ENCODE data around the gene CACNA1B.

DNA sequence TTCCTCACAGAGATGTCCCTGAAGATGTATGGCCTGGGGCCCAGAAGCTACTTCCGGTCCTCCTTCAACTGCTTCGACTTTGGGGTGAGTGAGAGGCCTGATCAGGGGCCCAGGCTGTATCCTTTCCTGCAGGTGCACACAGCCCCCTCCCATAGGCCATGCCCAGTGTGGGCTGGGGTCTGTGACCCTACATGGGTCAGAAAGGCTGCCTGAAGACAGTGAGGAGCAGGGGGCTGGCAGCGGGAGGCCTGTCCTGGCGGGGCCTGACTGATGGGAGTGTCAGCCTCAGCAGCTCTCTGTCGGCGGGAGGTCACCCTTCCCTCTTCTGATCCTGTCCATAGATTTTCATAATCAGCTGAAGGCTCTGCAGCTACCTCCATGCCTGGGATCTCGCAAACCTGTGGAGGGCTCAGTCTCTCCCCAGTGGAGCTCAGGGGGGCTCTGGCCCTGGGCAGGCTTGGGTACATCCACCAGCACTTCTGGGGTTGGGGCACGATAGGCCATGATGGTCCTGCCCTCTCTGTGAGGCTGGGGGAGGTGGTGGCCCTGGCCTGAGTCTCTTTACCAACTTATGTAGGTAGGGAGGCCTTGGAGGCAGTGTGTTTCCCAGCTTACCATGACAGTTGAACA is 98.5 kb downstream of the CACNA1B start:
- TF ChIP-seq, protein P1, sequence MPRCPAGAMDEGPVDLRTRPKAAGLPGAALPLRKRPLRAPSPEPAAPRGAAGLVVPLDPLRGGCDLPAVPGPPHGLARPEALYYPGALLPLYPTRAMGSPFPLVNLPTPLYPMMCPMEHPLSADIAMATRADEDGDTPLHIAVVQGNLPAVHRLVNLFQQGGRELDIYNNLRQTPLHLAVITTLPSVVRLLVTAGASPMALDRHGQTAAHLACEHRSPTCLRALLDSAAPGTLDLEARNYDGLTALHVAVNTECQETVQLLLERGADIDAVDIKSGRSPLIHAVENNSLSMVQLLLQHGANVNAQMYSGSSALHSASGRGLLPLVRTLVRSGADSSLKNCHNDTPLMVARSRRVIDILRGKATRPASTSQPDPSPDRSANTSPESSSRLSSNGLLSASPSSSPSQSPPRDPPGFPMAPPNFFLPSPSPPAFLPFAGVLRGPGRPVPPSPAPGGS (IDR thresholded peaks at IDR 0.05), result no peak
- no peak for TF ChIP-seq POLR2A (IDR thresholded peaks at IDR 0.05; ENCODE audit: low read length)
- TF ChIP-seq, protein P2, sequence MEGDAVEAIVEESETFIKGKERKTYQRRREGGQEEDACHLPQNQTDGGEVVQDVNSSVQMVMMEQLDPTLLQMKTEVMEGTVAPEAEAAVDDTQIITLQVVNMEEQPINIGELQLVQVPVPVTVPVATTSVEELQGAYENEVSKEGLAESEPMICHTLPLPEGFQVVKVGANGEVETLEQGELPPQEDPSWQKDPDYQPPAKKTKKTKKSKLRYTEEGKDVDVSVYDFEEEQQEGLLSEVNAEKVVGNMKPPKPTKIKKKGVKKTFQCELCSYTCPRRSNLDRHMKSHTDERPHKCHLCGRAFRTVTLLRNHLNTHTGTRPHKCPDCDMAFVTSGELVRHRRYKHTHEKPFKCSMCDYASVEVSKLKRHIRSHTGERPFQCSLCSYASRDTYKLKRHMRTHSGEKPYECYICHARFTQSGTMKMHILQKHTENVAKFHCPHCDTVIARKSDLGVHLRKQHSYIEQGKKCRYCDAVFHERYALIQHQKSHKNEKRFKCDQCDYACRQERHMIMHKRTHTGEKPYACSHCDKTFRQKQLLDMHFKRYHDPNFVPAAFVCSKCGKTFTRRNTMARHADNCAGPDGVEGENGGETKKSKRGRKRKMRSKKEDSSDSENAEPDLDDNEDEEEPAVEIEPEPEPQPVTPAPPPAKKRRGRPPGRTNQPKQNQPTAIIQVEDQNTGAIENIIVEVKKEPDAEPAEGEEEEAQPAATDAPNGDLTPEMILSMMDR (IDR thresholded peaks at IDR 0.05), result no peak
- TF ChIP-seq, protein P3, sequence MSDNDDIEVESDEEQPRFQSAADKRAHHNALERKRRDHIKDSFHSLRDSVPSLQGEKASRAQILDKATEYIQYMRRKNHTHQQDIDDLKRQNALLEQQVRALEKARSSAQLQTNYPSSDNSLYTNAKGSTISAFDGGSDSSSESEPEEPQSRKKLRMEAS (IDR thresholded peaks at IDR 0.05), result no peak
- no peak for TF ChIP-seq PHF8 (IDR thresholded peaks at IDR 0.05; ENCODE audit: borderline replicate concordance, low read depth)
- no peak for TF ChIP-seq HOXB5 (CRISPR knock-in tag; IDR thresholded peaks at IDR 0.05)
- TF ChIP-seq, protein P4, sequence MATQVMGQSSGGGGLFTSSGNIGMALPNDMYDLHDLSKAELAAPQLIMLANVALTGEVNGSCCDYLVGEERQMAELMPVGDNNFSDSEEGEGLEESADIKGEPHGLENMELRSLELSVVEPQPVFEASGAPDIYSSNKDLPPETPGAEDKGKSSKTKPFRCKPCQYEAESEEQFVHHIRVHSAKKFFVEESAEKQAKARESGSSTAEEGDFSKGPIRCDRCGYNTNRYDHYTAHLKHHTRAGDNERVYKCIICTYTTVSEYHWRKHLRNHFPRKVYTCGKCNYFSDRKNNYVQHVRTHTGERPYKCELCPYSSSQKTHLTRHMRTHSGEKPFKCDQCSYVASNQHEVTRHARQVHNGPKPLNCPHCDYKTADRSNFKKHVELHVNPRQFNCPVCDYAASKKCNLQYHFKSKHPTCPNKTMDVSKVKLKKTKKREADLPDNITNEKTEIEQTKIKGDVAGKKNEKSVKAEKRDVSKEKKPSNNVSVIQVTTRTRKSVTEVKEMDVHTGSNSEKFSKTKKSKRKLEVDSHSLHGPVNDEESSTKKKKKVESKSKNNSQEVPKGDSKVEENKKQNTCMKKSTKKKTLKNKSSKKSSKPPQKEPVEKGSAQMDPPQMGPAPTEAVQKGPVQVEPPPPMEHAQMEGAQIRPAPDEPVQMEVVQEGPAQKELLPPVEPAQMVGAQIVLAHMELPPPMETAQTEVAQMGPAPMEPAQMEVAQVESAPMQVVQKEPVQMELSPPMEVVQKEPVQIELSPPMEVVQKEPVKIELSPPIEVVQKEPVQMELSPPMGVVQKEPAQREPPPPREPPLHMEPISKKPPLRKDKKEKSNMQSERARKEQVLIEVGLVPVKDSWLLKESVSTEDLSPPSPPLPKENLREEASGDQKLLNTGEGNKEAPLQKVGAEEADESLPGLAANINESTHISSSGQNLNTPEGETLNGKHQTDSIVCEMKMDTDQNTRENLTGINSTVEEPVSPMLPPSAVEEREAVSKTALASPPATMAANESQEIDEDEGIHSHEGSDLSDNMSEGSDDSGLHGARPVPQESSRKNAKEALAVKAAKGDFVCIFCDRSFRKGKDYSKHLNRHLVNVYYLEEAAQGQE (IDR thresholded peaks at IDR 0.05), result no peak
- TF ChIP-seq CEBPB (IDR thresholded peaks at IDR 0.05), result no peak
